PC-9 (cell line): ENCODE data around the gene SFTA2.
A peak's percentile ranks its signal among the peaks of the same experiment; 100 is the strongest.

Source experiments
- CTCF ChIP-seq: fragments of 200-600 bp; sonication (generic); conservative IDR thresholded peaks from 2 replicates; pipeline ENCODE4 v1.6.1; 2017; ENCODE audit warnings: mixed run types, antibody characterized with exemption, mild to moderate bottlenecking, moderate library complexity
- EZH2 ChIP-seq: fragments of 200-600 bp; sonication (generic); IDR thresholded peaks from 2 replicates; pipeline ENCODE4 v1.8.0; 2017; ENCODE audit warnings: antibody characterized with exemption, low read depth

GRCh38 chr6:30915591-30915946 lies 16.4 kb downstream of the SFTA2 start:
- peak; percentile 76 for TF ChIP-seq CTCF
- TF ChIP-seq EZH2, result no peak
